Neuronal stem cell (in vitro differentiated cells): ENCODE measurements around the gene MAD2L1BP.
"Not testable (repeated sequence)": the region's sequence is repeated elsewhere in the genome, so short reads cannot be mapped to it uniquely, and the experiment has no call there.

Source experiments
- DNase-seq: peaks from one replicate; pipeline ENCODE4 v3.0.0-alpha.2; 2013; ENCODE audit warnings: low spot score
- H2AFZ ChIP-seq: one replicate; pipeline ENCODE4 v1.6.1; 2013; ENCODE audit warnings: mild to moderate bottlenecking, low read length, inconsistent platforms
- H2AK5ac ChIP-seq: 2 replicates; pipeline ENCODE4 v1.6.1; 2013; ENCODE audit warnings: low read depth, mild to moderate bottlenecking, inconsistent platforms, low read length, moderate library complexity, mixed read lengths
- H2BK120ac ChIP-seq: 2 replicates; pipeline ENCODE4 v1.6.1; 2013; ENCODE audit warnings: low read depth, mild to moderate bottlenecking, inconsistent platforms, low read length, moderate library complexity, mixed read lengths
- H2BK12ac ChIP-seq: one replicate; pipeline ENCODE4 v1.6.1; 2013; ENCODE audit warnings: low read length, inconsistent platforms
- H2BK15ac ChIP-seq: 2 replicates; pipeline ENCODE4 v1.6.1; 2013; ENCODE audit warnings: mild to moderate bottlenecking, low read length, inconsistent platforms, mixed read lengths
- H2BK5ac ChIP-seq: one replicate; pipeline ENCODE4 v1.6.1; 2013; ENCODE audit warnings: inconsistent platforms, mild to moderate bottlenecking, low read length, moderate library complexity
- H3K14ac ChIP-seq: one replicate; pipeline ENCODE4 v1.6.1; 2013; ENCODE audit warnings: low read length, inconsistent platforms
- H3K18ac ChIP-seq: 2 replicates; pipeline ENCODE4 v1.6.1; 2013; ENCODE audit warnings: low read length, inconsistent platforms
- H3K23ac ChIP-seq: 2 replicates; pipeline ENCODE4 v1.6.1; 2013; ENCODE audit warnings: low read depth, mild to moderate bottlenecking, mixed read lengths, low read length, inconsistent platforms; ENCODE audit not compliant: poor library complexity
- H3K27ac ChIP-seq: replicated peaks from 3 replicates; pipeline ENCODE4 v1.5.1; 2013; ENCODE audit warnings: low read length, inconsistent platforms
- H3K27me3 ChIP-seq, 3 experiments: 2 replicates each; pipeline ENCODE4 v1.6.1; 2013; ENCODE audit warnings: low read length in 3 of 3, mild to moderate bottlenecking in 2 of 3, inconsistent platforms in 1 of 3, low read depth in 1 of 3, mixed read lengths in 1 of 3, moderate library complexity in 1 of 3; ENCODE audit not compliant: control insufficient read depth in 3 of 3, insufficient read depth in 3 of 3
- H3K36me3 ChIP-seq, 2 donors: replicated peaks in 1 of 2; 2 replicates each; pipeline ENCODE4 v1.6.1; 2013; ENCODE audit warnings: low read length in 2 of 2; ENCODE audit not compliant: control insufficient read depth in 2 of 2, insufficient read depth in 2 of 2
- H3K4ac ChIP-seq: 2 replicates; pipeline ENCODE4 v1.6.1; 2013; ENCODE audit warnings: inconsistent platforms, mild to moderate bottlenecking, low read length, moderate library complexity
- H3K4me1 ChIP-seq, 2 donors: 1 replicate in 1 of 2; 2 replicates in 1 of 2; pipeline ENCODE4 v1.6.1; 2013; ENCODE audit warnings: low read length in 2 of 2, low read depth in 1 of 2; ENCODE audit not compliant: control insufficient read depth in 2 of 2, insufficient read depth in 1 of 2
- H3K4me2 ChIP-seq: one replicate; pipeline ENCODE4 v1.6.1; 2013; ENCODE audit warnings: mild to moderate bottlenecking, low read length, inconsistent platforms; ENCODE audit not compliant: insufficient read depth, poor library complexity, severe bottlenecking
- H3K4me3 ChIP-seq, 2 donors: 2 replicates each; pipeline ENCODE4 v1.5.1; 2013; ENCODE audit warnings: low read length in 2 of 2, mild to moderate bottlenecking in 2 of 2, inconsistent platforms in 1 of 2, moderate library complexity in 1 of 2
- H3K79me1 ChIP-seq: one replicate; pipeline ENCODE4 v1.6.1; 2013; ENCODE audit warnings: low read depth, mild to moderate bottlenecking, inconsistent platforms, low read length, moderate library complexity
- H3K9ac ChIP-seq: one replicate; pipeline ENCODE4 v1.6.1; 2013; ENCODE audit warnings: mild to moderate bottlenecking, low read depth, low read length, inconsistent platforms; ENCODE audit not compliant: poor library complexity
- H3K9me3 ChIP-seq, 2 donors: replicated peaks in 1 of 2; 2 replicates each; pipeline versions ENCODE3 to v1.6.1; 2013; ENCODE audit warnings: low read length in 2 of 2, mild to moderate bottlenecking in 2 of 2, inconsistent platforms in 1 of 2, low read depth in 1 of 2, mixed read lengths in 1 of 2, moderate library complexity in 1 of 2; ENCODE audit not compliant: control insufficient read depth in 2 of 2, insufficient read depth in 1 of 2
- H4K8ac ChIP-seq: one replicate; pipeline ENCODE4 v1.6.1; 2013; ENCODE audit warnings: low read depth, mild to moderate bottlenecking, inconsistent platforms, low read length, moderate library complexity
- H4K91ac ChIP-seq: one replicate; pipeline ENCODE4 v1.6.1; 2013; ENCODE audit warnings: low read length, low read depth, mild to moderate bottlenecking, inconsistent platforms; ENCODE audit not compliant: poor library complexity
- WGBS, 2 donors: extraction: QIAGEN DNeasy Blood & Tissue Kit; methylation state at CpG; one replicate each; pipeline ENCODE4 v1.1.7; 2013; ENCODE audit warnings: missing lambda C conversion rate in 2 of 2, mixed read lengths in 1 of 2; ENCODE audit not compliant: insufficient read length in 2 of 2, insufficient replicate concordance in 1 of 2; ENCODE audit errors: extremely low coverage in 2 of 2; 5-methylcytosine and 5-hydroxymethylcytosine counted together

MAD2L1BP gene

DNA sequence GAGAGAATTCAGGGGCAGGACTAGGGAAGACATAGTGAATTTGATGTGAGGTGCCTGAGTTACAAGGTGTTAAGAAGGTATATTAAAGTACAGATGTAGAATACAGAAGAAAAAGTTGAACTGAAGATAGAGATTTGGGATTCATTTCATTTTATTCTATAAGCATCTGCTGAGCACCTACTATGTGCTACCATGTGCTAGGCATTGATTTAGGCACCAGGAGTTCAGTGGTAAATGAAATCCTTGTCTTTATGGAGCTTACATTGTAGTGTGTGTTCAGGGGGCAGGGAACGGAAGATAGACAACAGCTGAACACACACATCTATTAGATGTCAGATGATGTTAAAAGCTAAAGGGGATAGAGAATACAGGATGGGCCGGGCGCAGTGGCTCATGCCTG, 12.0 kb downstream of the MAD2L1BP start:
- H4K91ac ChIP-seq = no peak overlapping the region
- no peak overlapping the region for H2BK15ac ChIP-seq
- H3K23ac ChIP-seq = no peak overlapping the region
- peaks cover 0 to 6% of the 10 kb centered on the region in 2 donors for H3K4me1 ChIP-seq
- peaks cover 0 to 3% of the 10 kb centered on the region in 2 donors for H3K36me3 ChIP-seq
- no peak overlapping the region for H2BK5ac ChIP-seq
- no peak overlapping the region for H3K4ac ChIP-seq
- H2BK12ac ChIP-seq = no peak overlapping the region
- no peaks in the 10 kb centered on the region for H3K27me3 ChIP-seq
- H3K79me1 ChIP-seq = no peaks in the 10 kb centered on the region
- H3K4me3 ChIP-seq = no peak overlapping the region
- no peak overlapping the region for H3K9ac ChIP-seq
- H3K27ac ChIP-seq = no peak overlapping the region
- no peak overlapping the region for H3K4me2 ChIP-seq
- no peak overlapping the region for H2BK120ac ChIP-seq
- no peak overlapping the region for H2AFZ ChIP-seq
- H4K8ac ChIP-seq = no peak overlapping the region
- H3K18ac ChIP-seq = no peak overlapping the region
- DNase-seq = no peak
- H3K14ac ChIP-seq = no peak overlapping the region
- WGBS, 2 donors = no CpG with 5 or more reads among the region's 3 CpGs
- H2AK5ac ChIP-seq = no peak overlapping the region
- H3K9me3 ChIP-seq = no peaks in the 10 kb centered on the region

DNA sequence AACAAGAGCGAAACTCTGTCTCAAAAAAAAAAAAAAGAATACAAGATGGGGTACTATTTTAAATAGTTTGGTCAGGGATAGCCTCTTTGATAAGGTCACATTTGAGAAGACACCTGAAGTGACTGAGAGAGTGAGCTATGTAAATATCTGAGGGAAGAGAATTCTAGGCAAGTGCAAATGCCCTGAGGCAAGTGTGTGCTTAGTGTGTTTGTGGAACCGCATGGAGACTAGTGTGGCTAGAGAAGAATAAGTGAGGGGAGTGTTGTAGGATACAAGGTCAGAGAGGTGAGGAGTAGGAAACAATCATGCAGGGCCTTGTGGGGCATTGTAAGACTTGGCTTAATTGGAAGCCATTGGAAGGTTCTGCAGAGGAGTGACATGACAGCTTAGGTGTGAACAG, 12.6 kb downstream of the MAD2L1BP start:
- no peak overlapping the region for H2AK5ac ChIP-seq
- H3K23ac ChIP-seq = no peak overlapping the region
- no peak overlapping the region for H3K14ac ChIP-seq
- H3K9me3 ChIP-seq = no peaks in the 10 kb centered on the region
- no peak overlapping the region for H2BK5ac ChIP-seq
- H3K9ac ChIP-seq = no peak overlapping the region
- peaks cover 0 to 6% of the 10 kb centered on the region in 2 donors for H3K4me1 ChIP-seq
- no peak overlapping the region for H3K27ac ChIP-seq
- H2BK12ac ChIP-seq = no peak overlapping the region
- no peak overlapping the region for H2BK120ac ChIP-seq
- no peak overlapping the region for H2AFZ ChIP-seq
- peaks cover 0 to under 1% of the 10 kb centered on the region in 2 donors for H3K36me3 ChIP-seq
- WGBS, 2 donors = no CpG with 5 or more reads among the region's 2 CpGs
- no peak overlapping the region for H3K4ac ChIP-seq
- H3K27me3 ChIP-seq = no peaks in the 10 kb centered on the region
- no peak overlapping the region for H4K91ac ChIP-seq
- no peak overlapping the region for H3K4me3 ChIP-seq
- H3K4me2 ChIP-seq = no peak overlapping the region
- H3K79me1 ChIP-seq = no peaks in the 10 kb centered on the region
- DNase-seq = no peak
- H2BK15ac ChIP-seq = no peak overlapping the region
- no peak overlapping the region for H4K8ac ChIP-seq
- H3K18ac ChIP-seq = no peak overlapping the region

DNA sequence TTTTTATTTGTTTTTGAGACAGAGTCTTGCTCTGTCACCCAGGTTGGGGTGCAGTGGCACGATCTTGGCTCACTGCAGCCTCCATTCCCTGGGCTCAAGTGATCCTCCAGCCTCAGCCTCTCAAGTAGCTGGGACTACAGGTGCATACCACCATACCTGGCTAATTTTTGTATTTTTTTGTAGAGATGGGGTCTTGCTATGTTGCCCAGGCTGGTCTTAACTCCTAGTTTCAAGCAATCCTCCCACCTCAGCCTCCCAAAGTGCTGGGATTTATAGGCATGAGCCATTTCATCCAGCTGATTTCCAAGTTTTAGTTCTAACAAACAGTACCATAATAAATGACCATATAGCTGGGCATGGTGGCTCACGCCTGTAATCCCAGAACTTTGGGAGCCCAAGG, 17.2 kb downstream of the MAD2L1BP start:
- not testable (repeated sequence) for H2BK12ac ChIP-seq, H3K27ac ChIP-seq, H3K9me3 ChIP-seq, H3K4me1 ChIP-seq, H2AK5ac ChIP-seq, H3K27me3 ChIP-seq, H2BK5ac ChIP-seq, H3K9ac ChIP-seq, H3K18ac ChIP-seq, H3K14ac ChIP-seq, H3K4ac ChIP-seq, H3K4me3 ChIP-seq, H3K79me1 ChIP-seq, H2BK120ac ChIP-seq, H2BK15ac ChIP-seq, H3K36me3 ChIP-seq, DNase-seq, H4K8ac ChIP-seq, H2AFZ ChIP-seq, H3K23ac ChIP-seq, H3K4me2 ChIP-seq, H4K91ac ChIP-seq
- WGBS, 2 donors = no CpG with 5 or more reads among the region's 2 CpGs

DNA sequence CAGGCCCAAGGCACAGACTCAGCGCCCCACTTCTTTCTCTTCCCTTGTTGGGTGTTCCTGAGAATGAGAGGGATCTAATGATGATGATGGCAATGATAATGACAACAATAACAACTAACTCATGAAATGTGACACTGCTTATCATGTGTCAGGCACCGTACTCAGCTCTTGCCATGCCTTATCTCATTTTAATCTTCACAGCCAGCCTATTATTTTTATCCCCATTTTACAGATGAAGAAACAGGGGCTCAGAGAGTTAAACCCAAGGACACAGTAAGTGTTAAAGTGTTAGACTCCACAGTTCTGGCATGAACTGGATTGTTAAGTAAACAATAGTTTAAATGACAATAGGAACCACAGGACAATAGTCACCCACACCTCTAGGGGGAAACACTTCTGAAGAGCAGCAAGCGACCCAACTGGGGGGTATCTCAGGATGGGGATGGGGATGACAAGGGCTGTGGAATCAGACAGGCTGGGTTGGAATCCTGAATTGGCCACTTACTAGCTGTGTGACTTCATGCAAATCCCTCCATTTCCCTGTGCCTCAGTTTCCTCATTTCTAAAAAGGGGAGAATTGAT, 21.7 kb downstream of the MAD2L1BP start:
- Histone ChIP-seq H3K9me3 (peaks cover 0 to 2% of the 10 kb centered on the region in 2 donors), H3K4me1 (peaks cover 0 to 3% of the 10 kb centered on the region in 2 donors), H3K14ac (no peak overlapping the region), H3K18ac (no peak overlapping the region), H2AFZ (no peak overlapping the region), H4K8ac (no peak overlapping the region), H3K36me3 (no peaks in the 10 kb centered on the region), H3K27me3 (no peaks in the 10 kb centered on the region), H2BK120ac (no peak overlapping the region), H3K9ac (no peak overlapping the region), H4K91ac (no peak overlapping the region), H3K27ac (no peak overlapping the region), H2BK12ac (no peak overlapping the region), H3K4ac (no peak overlapping the region), H3K4me2 (no peak overlapping the region), H3K79me1 (no peaks in the 10 kb centered on the region), H3K4me3 (no peak overlapping the region), H2BK15ac (no peak overlapping the region), H2AK5ac (no peak overlapping the region), H2BK5ac (no peak overlapping the region), H3K23ac (no peak overlapping the region)
- DNase-seq = no peak
- no CpG with 5 or more reads among the region's 3 CpGs for WGBS, 2 donors
